Stimulated activated naive CD8-positive, alpha-beta T cell treated with anti-CD3 and anti-CD28 coated beads, Interleukin-15, Interleukin-2, amounts not matched to agents 100 ng/mL and 50 ng/mL, for 24 hours (primary cell): ENCODE results near the gene SCN8A.
"Not testable (repeated sequence)": the region's sequence is repeated elsewhere in the genome, so short reads cannot be mapped to it uniquely, and the experiment has no call there.

Experiments
- H3K27ac Mint-ChIP-seq: one replicate; pipeline ENCODE4 v1.8.0; 2021; ENCODE audit warnings: mild to moderate bottlenecking, mixed read lengths
- H3K27me3 Mint-ChIP-seq: one replicate; pipeline ENCODE4 v1.8.0; 2021; ENCODE audit warnings: mixed read lengths
- H3K36me3 Mint-ChIP-seq: one replicate; pipeline ENCODE4 v1.8.0; 2021; ENCODE audit warnings: low read depth, mixed read lengths
- H3K4me1 Mint-ChIP-seq: one replicate; pipeline ENCODE4 v1.8.0; 2021; ENCODE audit warnings: low read depth, mixed read lengths
- H3K4me3 Mint-ChIP-seq: one replicate; pipeline ENCODE4 v1.8.0; 2021; ENCODE audit warnings: mild to moderate bottlenecking, mixed read lengths
- H3K9me3 Mint-ChIP-seq: one replicate; pipeline ENCODE4 v1.8.0; 2021; ENCODE audit warnings: mixed read lengths

Gene SCN8A

GRCh38 chr12:51636986-51637385 lies 46.0 kb downstream of the SCN8A start:
- Mint-ChIP-seq H3K4me1 (no peaks in the 10 kb centered on the region), H3K4me3 (no peak overlapping the region), H3K9me3 (peaks cover 5% of the 10 kb centered on the region), H3K27me3 (peaks cover 10% of the 10 kb centered on the region), H3K36me3 (peaks cover 4% of the 10 kb centered on the region), H3K27ac (no peak overlapping the region)

DNA sequence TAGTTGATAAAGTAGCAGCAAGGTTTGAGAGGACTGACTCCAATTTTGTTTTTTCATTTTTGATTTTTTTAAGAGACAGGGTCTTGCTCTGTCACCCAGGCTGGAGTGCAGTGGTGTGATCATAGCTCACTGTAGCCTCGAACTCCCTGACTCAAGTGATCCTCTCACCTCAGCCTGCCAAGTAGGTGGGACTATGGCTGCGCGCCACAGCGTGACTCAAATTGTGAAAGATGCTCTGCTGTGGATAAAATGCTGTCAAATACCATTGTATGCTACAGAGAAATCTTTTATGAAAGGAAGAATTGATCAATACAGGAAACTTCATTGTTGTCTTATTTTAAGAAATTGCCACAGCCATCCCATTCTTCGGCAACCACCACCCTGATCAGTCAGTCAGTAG lies 48.3 kb downstream of the SCN8A start:
- Mint-ChIP-seq H3K4me3 (no peak overlapping the region), H3K27me3 (peaks cover under 1% of the 10 kb centered on the region), H3K36me3 (peaks cover 4% of the 10 kb centered on the region), H3K9me3 (peaks cover 5% of the 10 kb centered on the region), H3K4me1 (no peaks in the 10 kb centered on the region), H3K27ac (no peak overlapping the region)

- no peaks in the 10 kb centered on the region for H3K4me1 Mint-ChIP-seq
- no peak overlapping the region for H3K4me3 Mint-ChIP-seq
- H3K36me3 Mint-ChIP-seq, result peaks cover 4% of the 10 kb centered on the region
- no peak overlapping the region for H3K27ac Mint-ChIP-seq
- H3K9me3 Mint-ChIP-seq, result peaks cover 5% of the 10 kb centered on the region
- no peaks in the 10 kb centered on the region for H3K27me3 Mint-ChIP-seq
These were observed 51.3 kb downstream of the SCN8A start for GRCh38 chr12:51642286-51642685.

- H3K27me3 Mint-ChIP-seq, result no peaks in the 10 kb centered on the region
- H3K36me3 Mint-ChIP-seq, result no peaks in the 10 kb centered on the region
- no peak overlapping the region for H3K4me3 Mint-ChIP-seq
- peaks cover 3% of the 10 kb centered on the region for H3K9me3 Mint-ChIP-seq
- no peaks in the 10 kb centered on the region for H3K4me1 Mint-ChIP-seq
- no peak overlapping the region for H3K27ac Mint-ChIP-seq
These were observed 52.9 kb downstream of the SCN8A start for GRCh38 chr12:51643951-51644350.

DNA sequence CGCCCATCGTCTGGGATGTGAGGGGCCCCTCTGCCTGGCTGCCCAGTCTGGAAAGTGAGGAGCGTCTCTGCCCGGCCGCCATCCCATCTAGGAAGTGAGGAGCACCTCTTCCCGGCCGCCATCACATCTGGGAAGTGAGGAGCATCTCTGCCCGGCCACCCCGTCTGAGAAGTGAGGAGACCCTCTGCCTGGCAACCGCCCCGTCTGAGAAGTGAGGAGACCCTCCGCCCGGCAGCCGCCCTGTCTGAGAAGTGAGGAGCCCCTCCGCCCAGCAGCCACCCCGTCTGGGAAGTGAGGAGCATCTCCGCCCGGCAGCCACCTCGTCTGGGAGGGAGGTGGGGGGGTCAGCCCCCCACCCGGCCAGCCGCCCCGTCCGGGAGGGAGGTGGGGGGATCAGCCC lies 53.7 kb downstream of the SCN8A start:
- not testable (repeated sequence) for H3K27me3 Mint-ChIP-seq, H3K9me3 Mint-ChIP-seq, H3K36me3 Mint-ChIP-seq, H3K27ac Mint-ChIP-seq, H3K4me3 Mint-ChIP-seq, H3K4me1 Mint-ChIP-seq

DNA sequence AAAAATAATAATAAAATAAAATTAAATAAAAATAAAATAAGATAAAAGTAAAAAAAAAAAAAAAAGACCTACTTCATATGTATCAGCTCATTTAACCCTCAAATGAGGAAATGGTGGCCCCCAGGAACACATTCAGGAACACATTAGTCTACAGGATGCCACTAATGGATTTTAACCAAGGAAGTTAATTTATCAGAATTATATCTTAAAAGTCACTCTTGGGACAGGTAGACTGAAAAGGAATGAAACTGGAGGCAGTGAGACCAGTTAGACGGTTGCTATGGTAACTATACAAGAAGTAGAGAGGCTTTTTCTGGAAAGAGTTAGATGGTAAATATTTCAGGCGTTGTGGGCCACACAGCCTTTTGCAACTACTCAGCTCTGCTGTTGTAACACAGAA lies 54.9 kb downstream of the SCN8A start:
- H3K9me3 Mint-ChIP-seq, result peaks cover 10% of the 10 kb centered on the region
- no peak overlapping the region for H3K4me3 Mint-ChIP-seq
- no peaks in the 10 kb centered on the region for H3K4me1 Mint-ChIP-seq
- no peak overlapping the region for H3K27ac Mint-ChIP-seq
- H3K36me3 Mint-ChIP-seq, result no peaks in the 10 kb centered on the region
- no peaks in the 10 kb centered on the region for H3K27me3 Mint-ChIP-seq

DNA sequence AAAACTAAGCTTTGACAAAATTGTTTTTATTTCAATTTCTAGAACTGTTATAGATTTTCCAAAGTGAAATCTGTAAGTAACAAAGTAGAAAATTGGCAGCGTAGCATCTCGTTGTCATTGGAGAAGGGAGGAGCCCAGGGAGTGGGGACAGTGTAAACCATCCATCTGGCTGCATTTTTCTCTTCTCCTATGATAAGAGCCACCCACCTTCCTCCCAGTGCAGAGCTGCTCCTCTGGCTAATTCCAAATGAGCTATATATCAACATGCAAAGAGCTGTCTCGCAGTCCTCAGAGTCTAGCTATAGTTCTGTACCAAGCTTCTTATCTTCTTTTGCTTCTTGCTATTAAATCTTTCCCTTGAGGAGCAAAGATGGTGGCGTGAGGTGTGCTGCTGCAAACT lies 56.6 kb downstream of the SCN8A start:
- Mint-ChIP-seq H3K4me3 (no peak overlapping the region), H3K27me3 (peaks cover 4% of the 10 kb centered on the region), H3K27ac (no peak overlapping the region), H3K4me1 (no peaks in the 10 kb centered on the region), H3K36me3 (no peaks in the 10 kb centered on the region), H3K9me3 (peaks cover 10% of the 10 kb centered on the region)

DNA sequence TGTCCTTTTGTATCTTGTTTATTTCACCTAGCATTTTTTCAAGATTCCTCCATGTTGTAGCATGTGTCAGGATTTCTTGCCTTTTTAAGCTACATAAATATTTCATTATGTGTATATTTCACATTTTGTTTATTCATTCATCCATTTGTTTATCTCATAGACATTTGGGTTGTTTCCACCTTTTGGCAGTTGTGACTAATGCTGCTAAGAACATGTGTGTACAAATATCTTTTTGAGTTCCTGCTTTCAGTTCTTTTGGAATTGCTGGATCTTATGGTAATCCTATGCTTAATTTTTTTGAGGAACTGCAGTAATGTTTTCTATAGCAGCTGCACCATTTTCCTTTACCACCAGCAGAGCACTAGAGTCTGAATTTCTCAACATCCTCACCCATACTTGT lies 62.4 kb downstream of the SCN8A start:
- H3K4me3 Mint-ChIP-seq, result no peak overlapping the region
- H3K4me1 Mint-ChIP-seq, result no peaks in the 10 kb centered on the region
- peaks cover 22% of the 10 kb centered on the region for H3K27me3 Mint-ChIP-seq
- peaks cover 7% of the 10 kb centered on the region for H3K9me3 Mint-ChIP-seq
- H3K27ac Mint-ChIP-seq, result no peak overlapping the region
- H3K36me3 Mint-ChIP-seq, result no peaks in the 10 kb centered on the region

DNA sequence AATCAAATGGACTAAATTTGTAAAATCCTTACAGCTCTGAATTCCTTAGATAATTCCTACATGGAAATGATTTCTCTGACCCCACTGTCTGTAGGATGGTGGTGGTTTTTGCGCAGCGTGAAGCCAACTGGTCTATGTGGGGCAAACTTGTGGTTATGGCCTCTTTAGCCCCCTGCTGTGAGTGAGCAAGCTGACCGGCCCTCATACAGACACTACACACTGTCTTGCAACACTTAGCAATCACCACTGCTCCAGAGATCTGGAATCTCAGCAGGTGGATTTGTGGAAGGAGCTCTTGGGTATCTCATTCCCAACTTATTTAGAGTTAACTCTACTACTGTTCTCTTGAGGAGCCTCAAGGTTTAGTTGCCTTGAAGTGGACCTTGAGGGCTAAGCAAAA lies 70.2 kb downstream of the SCN8A start:
- Mint-ChIP-seq H3K4me3 (no peak overlapping the region), H3K27me3 (peaks cover 21% of the 10 kb centered on the region), H3K4me1 (no peaks in the 10 kb centered on the region), H3K27ac (no peak overlapping the region), H3K36me3 (no peaks in the 10 kb centered on the region), H3K9me3 (no peaks in the 10 kb centered on the region)

DNA sequence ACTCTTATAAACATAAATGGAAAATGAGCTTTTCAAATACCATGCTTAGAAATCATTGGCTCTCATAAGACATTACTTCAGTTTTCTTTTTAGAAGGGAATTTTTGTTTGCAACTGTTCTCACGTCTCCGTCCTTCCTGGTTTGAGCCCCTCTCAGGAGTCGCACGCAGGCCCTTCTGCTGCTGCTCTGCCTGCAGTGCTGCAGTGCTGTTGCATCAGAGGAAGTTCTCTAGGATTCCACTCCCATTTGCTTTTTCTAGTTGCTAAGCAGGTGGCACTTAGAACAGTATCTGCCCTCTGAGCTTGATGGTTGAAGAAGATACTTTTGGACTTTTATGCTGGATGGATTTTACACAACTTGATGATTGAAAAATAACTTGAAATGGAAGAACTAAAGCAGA lies 70.8 kb downstream of the SCN8A start:
- Mint-ChIP-seq H3K27me3 (peaks cover 21% of the 10 kb centered on the region), H3K4me3 (no peak overlapping the region), H3K36me3 (no peaks in the 10 kb centered on the region), H3K4me1 (no peaks in the 10 kb centered on the region), H3K27ac (no peak overlapping the region), H3K9me3 (no peaks in the 10 kb centered on the region)

DNA sequence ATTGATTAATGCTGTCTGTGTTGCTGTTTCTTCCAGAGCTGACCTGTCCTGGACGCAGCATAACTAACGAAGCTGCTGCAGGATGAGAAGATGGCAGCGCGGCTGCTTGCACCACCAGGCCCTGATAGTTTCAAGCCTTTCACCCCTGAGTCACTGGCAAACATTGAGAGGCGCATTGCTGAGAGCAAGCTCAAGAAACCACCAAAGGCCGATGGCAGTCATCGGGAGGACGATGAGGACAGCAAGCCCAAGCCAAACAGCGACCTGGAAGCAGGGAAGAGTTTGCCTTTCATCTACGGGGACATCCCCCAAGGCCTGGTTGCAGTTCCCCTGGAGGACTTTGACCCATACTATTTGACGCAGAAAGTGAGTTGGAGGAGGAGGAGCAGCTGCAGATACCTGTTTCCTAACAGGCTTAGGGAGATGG lies 71.7 kb downstream of the SCN8A start:
- H3K36me3 Mint-ChIP-seq, result no peaks in the 10 kb centered on the region
- H3K4me1 Mint-ChIP-seq, result no peaks in the 10 kb centered on the region
- no peaks in the 10 kb centered on the region for H3K9me3 Mint-ChIP-seq
- no peak overlapping the region for H3K4me3 Mint-ChIP-seq
- peaks cover 17% of the 10 kb centered on the region for H3K27me3 Mint-ChIP-seq
- no peak overlapping the region for H3K27ac Mint-ChIP-seq

GRCh38 chr12:51663390-51663789 lies 72.4 kb downstream of the SCN8A start:
- Mint-ChIP-seq H3K4me3 (no peak overlapping the region), H3K27ac (no peak overlapping the region), H3K36me3 (no peaks in the 10 kb centered on the region), H3K4me1 (no peaks in the 10 kb centered on the region), H3K27me3 (peaks cover 11% of the 10 kb centered on the region), H3K9me3 (no peaks in the 10 kb centered on the region)

DNA sequence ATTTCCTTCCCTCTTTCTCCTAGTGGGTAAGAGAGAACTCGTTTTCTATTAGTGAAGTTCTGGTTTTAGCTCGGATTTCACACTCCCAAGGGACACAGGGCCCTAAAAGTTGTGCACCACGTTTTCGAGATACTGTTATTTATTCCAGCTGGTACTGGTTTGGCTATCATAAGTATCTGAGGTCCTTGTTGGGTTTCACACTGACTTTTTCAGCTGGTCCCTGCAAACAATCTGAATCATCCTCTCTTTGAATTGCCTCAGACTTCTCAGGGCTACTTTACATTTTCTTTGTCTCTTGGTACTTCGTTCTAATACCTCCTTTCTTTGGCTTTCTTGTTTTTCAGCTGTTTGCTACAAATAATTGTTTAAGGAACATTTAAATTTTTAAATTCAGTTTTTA lies 75.7 kb downstream of the SCN8A start:
- Mint-ChIP-seq H3K4me1 (peaks cover 7% of the 10 kb centered on the region), H3K4me3 (no peak overlapping the region), H3K27ac (no peak overlapping the region)

GRCh38 chr12:51667269-51667668 lies 76.2 kb downstream of the SCN8A start:
- H3K4me3 Mint-ChIP-seq, result no peak overlapping the region
- H3K27me3 Mint-ChIP-seq, result no peaks in the 10 kb centered on the region
- no peaks in the 10 kb centered on the region for H3K36me3 Mint-ChIP-seq
- H3K27ac Mint-ChIP-seq, result no peak overlapping the region
- H3K9me3 Mint-ChIP-seq, result no peaks in the 10 kb centered on the region
- peaks cover 7% of the 10 kb centered on the region for H3K4me1 Mint-ChIP-seq

More for the DNA sequence above, 75.7 kb downstream of the SCN8A start:
- H3K27me3 Mint-ChIP-seq, result no peaks in the 10 kb centered on the region
- H3K36me3 Mint-ChIP-seq, result no peaks in the 10 kb centered on the region
- H3K9me3 Mint-ChIP-seq, result no peaks in the 10 kb centered on the region

- H3K27ac Mint-ChIP-seq, result no peak overlapping the region
- no peaks in the 10 kb centered on the region for H3K27me3 Mint-ChIP-seq
- no peaks in the 10 kb centered on the region for H3K36me3 Mint-ChIP-seq
These were observed 78.2 kb downstream of the SCN8A start for GRCh38 chr12:51669271-51669670.

DNA sequence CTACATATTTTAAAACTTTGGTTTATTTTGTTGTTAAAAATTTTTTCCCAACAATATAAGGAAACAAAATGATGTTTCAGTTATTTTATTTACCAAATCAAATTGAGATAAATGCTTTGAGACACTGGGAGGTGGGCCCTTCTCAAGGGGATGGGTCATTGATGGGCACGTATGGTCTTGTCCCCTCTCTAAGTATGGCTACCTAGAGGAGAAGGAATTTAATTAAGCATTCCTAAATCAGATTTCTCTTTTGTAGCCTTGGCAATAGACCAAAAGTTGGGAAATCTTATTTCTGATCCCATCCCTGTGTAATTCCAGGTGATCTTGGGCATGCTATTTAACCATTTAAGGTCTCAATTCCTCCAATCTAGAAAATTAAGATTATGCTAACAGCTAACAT lies 79.0 kb downstream of the SCN8A start:
- H3K4me3 Mint-ChIP-seq, result no peak overlapping the region
- no peaks in the 10 kb centered on the region for H3K36me3 Mint-ChIP-seq
- peaks cover 7% of the 10 kb centered on the region for H3K4me1 Mint-ChIP-seq
- no peaks in the 10 kb centered on the region for H3K9me3 Mint-ChIP-seq
- peaks cover 4% of the 10 kb centered on the region for H3K27me3 Mint-ChIP-seq
- no peak overlapping the region for H3K27ac Mint-ChIP-seq

More at GRCh38 chr12:51669271-51669670, 78.2 kb downstream of the SCN8A start:
- Mint-ChIP-seq H3K9me3 (no peaks in the 10 kb centered on the region), H3K4me1 (peaks cover 7% of the 10 kb centered on the region), H3K4me3 (no peak overlapping the region)
